HEK293 (cell line): Measurements from ENCODE around the gene LDLRAD4.

Experiments used
- CTCF ChIA-PET: fragments of 350-600 bp; formaldehyde crosslinking; extraction: SDS; loops from one replicate; lab custom pipeline; 2021; ENCODE audit warnings: antibody characterized with exemption; lab: Yijun Ruan, JAX
- POLR2A ChIA-PET: fragments of 300-600 bp; formaldehyde crosslinking; extraction: SDS; loops from one replicate; lab custom pipeline; 2020; ENCODE audit warnings: antibody characterized with exemption, inconsistent platforms; lab: Yijun Ruan, JAX
- H3K27ac ChIP-seq: fragments of 200-500 bp; sonication (Bioruptor generic); 2 replicates; pipeline ENCODE4 v1.5.1; 2014; ENCODE audit warnings: low read depth, low read length, control low read depth, inconsistent platforms; ENCODE audit errors: extremely low read depth
- H3K36me3 ChIP-seq, 2 experiments: fragments of 200-500 bp in 1 of 2; sonication (Bioruptor generic) in 1 of 2; 1 replicate in 1 of 2; 2 replicates in 1 of 2; pipeline ENCODE4 v1.5.1; 2014 to 2017; ENCODE audit warnings: inconsistent platforms in 2 of 2, low read length in 2 of 2; ENCODE audit not compliant: control insufficient read depth in 2 of 2, insufficient read depth in 1 of 2
- H3K4me1 ChIP-seq: fragments of 200-500 bp; sonication (Bioruptor generic); 2 replicates; pipeline ENCODE4 v1.5.1; 2014; ENCODE audit warnings: mild to moderate bottlenecking, low read length, inconsistent platforms; ENCODE audit not compliant: control insufficient read depth, insufficient read depth
- H3K4me3 ChIP-seq: 2 replicates; pipeline ENCODE4 v1.5.1; 2011; ENCODE audit warnings: low read depth, mild to moderate bottlenecking, control low read depth, low read length, moderate library complexity
- H3K9me3 ChIP-seq: fragments of 200-500 bp; sonication (Bioruptor generic); 2 replicates; pipeline ENCODE4 v1.5.1; 2014; ENCODE audit warnings: low read depth, low read length, inconsistent platforms; ENCODE audit not compliant: control insufficient read depth, insufficient read depth
- KLF1 ChIP-seq: fragments of 450-650 bp; formaldehyde crosslinking; IDR thresholded peaks from 2 replicates; pipeline ENCODE4 v1.5.1; 2016; ENCODE audit warnings: missing biosample characterization, missing genetic modification characterization
- KLF17 ChIP-seq: fragments of 450-650 bp; formaldehyde crosslinking; IDR thresholded peaks from 2 replicates; pipeline ENCODE4 v1.5.1; 2016; ENCODE audit warnings: missing biosample characterization, missing genetic modification characterization
- REST ChIP-seq: fragments of 450-650 bp; formaldehyde crosslinking; IDR thresholded peaks from 2 replicates; pipeline ENCODE4 v1.5.1; 2016; ENCODE audit warnings: missing biosample characterization, missing genetic modification characterization
- SP7 ChIP-seq: fragments of 450-650 bp; formaldehyde crosslinking; IDR thresholded peaks from 2 replicates; pipeline ENCODE4 v1.5.1; 2016; ENCODE audit warnings: missing biosample characterization, missing genetic modification characterization
- TCF7L2 ChIP-seq: IDR thresholded peaks from 2 replicates; pipeline ENCODE4 v1.6.1; 2011; ENCODE audit warnings: low read depth, mild to moderate bottlenecking, inconsistent platforms, low read length, moderate library complexity, borderline replicate concordance
- YY2 ChIP-seq: fragments of 450-650 bp; formaldehyde crosslinking; IDR thresholded peaks from 2 replicates; pipeline ENCODE4 v1.5.1; 2016; ENCODE audit warnings: missing biosample characterization, missing genetic modification characterization
- ZBTB44 ChIP-seq: fragments of 450-650 bp; IDR thresholded peaks from 2 replicates; pipeline ENCODE4 v1.5.1; 2018; ENCODE audit warnings: missing biosample characterization, mild to moderate bottlenecking, missing genetic modification characterization
- ZBTB48 ChIP-seq: fragments of 450-650 bp; formaldehyde crosslinking; IDR thresholded peaks from 2 replicates; pipeline ENCODE4 v1.5.1; 2016; ENCODE audit warnings: missing biosample characterization, missing genetic modification characterization
- ZFP3 ChIP-seq: fragments of 450-650 bp; formaldehyde crosslinking; IDR thresholded peaks from 2 replicates; pipeline ENCODE4 v1.5.1; 2016; ENCODE audit warnings: low read depth, missing biosample characterization, missing genetic modification characterization
- ZFP69B ChIP-seq: fragments of 450-650 bp; formaldehyde crosslinking; IDR thresholded peaks from 2 replicates; pipeline ENCODE4 v1.5.1; 2016; ENCODE audit warnings: missing biosample characterization, missing genetic modification characterization
- ZNF174 ChIP-seq: fragments of 450-650 bp; formaldehyde crosslinking; IDR thresholded peaks from 2 replicates; pipeline ENCODE4 v1.5.0; 2017; ENCODE audit warnings: missing biosample characterization, mild to moderate bottlenecking, missing genetic modification characterization
- ZNF202 ChIP-seq: fragments of 450-650 bp; formaldehyde crosslinking; IDR thresholded peaks from 2 replicates; pipeline ENCODE4 v1.5.1; 2016; ENCODE audit warnings: missing biosample characterization, missing genetic modification characterization, borderline replicate concordance
- ZNF366 ChIP-seq: fragments of 450-650 bp; formaldehyde crosslinking; conservative IDR thresholded peaks from 2 replicates; pipeline ENCODE4 v1.5.1; 2016; ENCODE audit warnings: missing biosample characterization, missing genetic modification characterization
- ZNF37A ChIP-seq: fragments of 450-650 bp; IDR thresholded peaks from 2 replicates; pipeline ENCODE4 v1.5.1; 2018; ENCODE audit warnings: missing biosample characterization, missing genetic modification characterization
- ZNF404 ChIP-seq: fragments of 450-650 bp; formaldehyde crosslinking; IDR thresholded peaks from 2 replicates; pipeline ENCODE4 v1.5.1; 2017; ENCODE audit warnings: missing biosample characterization, missing genetic modification characterization
- ZNF549 ChIP-seq: fragments of 450-650 bp; IDR thresholded peaks from 2 replicates; pipeline ENCODE4 v1.5.1; 2018; ENCODE audit warnings: missing biosample characterization, missing genetic modification characterization, mild to moderate bottlenecking, inconsistent platforms, moderate library complexity
- ZNF555 ChIP-seq: fragments of 450-650 bp; formaldehyde crosslinking; conservative IDR thresholded peaks from 2 replicates; pipeline ENCODE4 v1.5.1; 2017; ENCODE audit warnings: missing biosample characterization, mild to moderate bottlenecking, missing genetic modification characterization, inconsistent platforms
- ZNF623 ChIP-seq: fragments of 450-650 bp; formaldehyde crosslinking; IDR thresholded peaks from 2 replicates; pipeline ENCODE4 v1.5.1; 2016; ENCODE audit warnings: missing biosample characterization, missing genetic modification characterization
- ZNF629 ChIP-seq: fragments of 450-650 bp; formaldehyde crosslinking; IDR thresholded peaks from 2 replicates; pipeline ENCODE4 v1.5.1; 2017; ENCODE audit warnings: missing biosample characterization, missing genetic modification characterization
- ZNF654 ChIP-seq: fragments of 450-650 bp; formaldehyde crosslinking; IDR thresholded peaks from 2 replicates; pipeline ENCODE4 v1.5.1; 2016; ENCODE audit warnings: low read depth, missing biosample characterization, missing genetic modification characterization
- ZNF830 ChIP-seq: fragments of 450-650 bp; IDR thresholded peaks from 2 replicates; pipeline ENCODE4 v1.5.0; 2018; ENCODE audit warnings: missing biosample characterization, missing genetic modification characterization, low read depth, mild to moderate bottlenecking, moderate library complexity
- TF ChIP-seq, protein P1 (sequence below): fragments of 450-650 bp; formaldehyde crosslinking; IDR thresholded peaks from 2 replicates; pipeline ENCODE4 v1.5.1; 2016; ENCODE audit warnings: missing biosample characterization, missing genetic modification characterization

The LDLRAD4 gene

GRCh38 chr18:13286456-13287125 is 68.0 kb downstream of the LDLRAD4 start:
- Histone ChIP-seq H3K4me3 (no peak overlapping the region), H3K36me3 (no peaks in the 10 kb centered on the region), H3K4me1 (no peaks in the 10 kb centered on the region; the same call in 1 of the 2 replicates), H3K9me3 (no peaks in the 10 kb centered on the region), H3K27ac (no peak overlapping the region)
- POLR2A ChIA-PET: no interaction called here
- CTCF ChIA-PET: interaction anchor here (0.6 to 1.0 kb wide), 4 partner anchors 29 to 558 kb away, joined by 3 to 4 read pairs (median 4); no protein-coding TSS in a partner anchor
- TF ChIP-seq ZNF629 (tag by site-specific recombination): no peak
- TF ChIP-seq ZNF549 (tag by site-specific recombination): no peak
- TF ChIP-seq SP7 (tag by site-specific recombination): no peak
- TF ChIP-seq ZNF174 (tag by site-specific recombination): no peak
- no peak for TF ChIP-seq ZNF37A (tag by site-specific recombination)
- no peak for TF ChIP-seq ZBTB44
- no peak for TF ChIP-seq REST (tag by site-specific recombination)
- TF ChIP-seq KLF17 (tag by site-specific recombination): no peak
- TF ChIP-seq TCF7L2: no peak
- TF ChIP-seq ZNF830 (tag by site-specific recombination): no peak

GRCh38 chr18:13287372-13287771 is 68.8 kb downstream of the LDLRAD4 start:
- H3K36me3 ChIP-seq: no peaks in the 10 kb centered on the region
- CTCF ChIA-PET: interaction anchor here (1.0 to 1.7 kb wide), 3 partner anchors 14 to 213 kb away, joined by 3 to 5 read pairs (median 3); no protein-coding TSS in a partner anchor
- H3K4me1 ChIP-seq: no peaks in the 10 kb centered on the region; the same call in 1 of the 2 replicates
- H3K27ac ChIP-seq: no peak overlapping the region
- no peak overlapping the region for H3K4me3 ChIP-seq
- POLR2A ChIA-PET: no interaction called here
- TF ChIP-seq ZFP69B (tag by site-specific recombination) (no peak), ZNF555 (tag by site-specific recombination) (no peak), ZFP3 (tag by site-specific recombination) (no peak), ZNF623 (tag by site-specific recombination) (no peak), ZNF404 (tag by site-specific recombination) (no peak), ZNF654 (tag by site-specific recombination) (peak; percentile 29; the same call in 1 of the 2 replicates), YY2 (no peak), KLF17 (tag by site-specific recombination) (peak; percentile 29; the same call in 1 of the 2 replicates), ZNF366 (tag by site-specific recombination) (no peak), ZBTB48 (no peak), KLF1 (tag by site-specific recombination) (peak; percentile 77), ZNF202 (tag by site-specific recombination) (no peak)
- TF ChIP-seq, protein P1, sequence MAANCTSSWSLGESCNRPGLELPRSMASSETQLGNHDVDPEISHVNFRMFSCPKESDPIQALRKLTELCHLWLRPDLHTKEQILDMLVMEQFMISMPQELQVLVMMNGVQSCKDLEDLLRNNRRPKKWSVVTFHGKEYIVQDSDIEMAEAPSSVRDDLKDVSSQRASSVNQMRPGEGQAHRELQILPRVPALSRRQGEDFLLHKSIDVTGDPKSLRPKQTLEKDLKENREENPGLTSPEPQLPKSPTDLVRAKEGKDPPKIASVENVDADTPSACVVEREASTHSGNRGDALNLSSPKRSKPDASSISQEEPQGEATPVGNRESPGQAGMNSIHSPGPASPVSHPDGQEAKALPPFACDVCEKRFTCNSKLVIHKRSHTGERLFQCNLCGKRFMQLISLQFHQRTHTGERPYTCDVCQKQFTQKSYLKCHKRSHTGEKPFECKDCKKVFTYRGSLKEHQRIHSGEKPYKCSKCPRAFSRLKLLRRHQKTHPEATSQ (tag by site-specific recombination): no peak
- H3K9me3 ChIP-seq: no peaks in the 10 kb centered on the region
